ENCODE measurements around the gene SLC16A7.

Gene SLC16A7

GRCh38 chr12:59595883-59596540, at the start of gene SLC16A7:
Gene SLC16A7 (plus strand): TSS chr12:59596029. CDS start chr12:59704802, 108,773 bp downstream.
- TF ChIP-seq CTCF (IDR thresholded peaks at IDR 0.05) = no peak

- no peak for TF ChIP-seq CTCF (IDR thresholded peaks at IDR 0.05)
These were observed 46.9 kb upstream of the SLC16A7 start for GRCh38 chr12:59548930-59549329.

- no peak for TF ChIP-seq CTCF (IDR thresholded peaks at IDR 0.05)
These were observed 36.1 kb upstream of the SLC16A7 start for GRCh38 chr12:59559696-59560095.

- no peak for TF ChIP-seq CTCF (IDR thresholded peaks at IDR 0.05)
These were observed 25.7 kb upstream of the SLC16A7 start for GRCh38 chr12:59570145-59570544.

- no peak for TF ChIP-seq CTCF (IDR thresholded peaks at IDR 0.05)
These were observed 21.4 kb upstream of the SLC16A7 start for GRCh38 chr12:59574406-59574805.

- TF ChIP-seq CTCF (IDR thresholded peaks at IDR 0.05) = no peak
These were observed 20.0 kb upstream of the SLC16A7 start for GRCh38 chr12:59575826-59576225.

GRCh38 chr12:59578254-59578653, 17.6 kb upstream of the SLC16A7 start:
- no peak for TF ChIP-seq CTCF (IDR thresholded peaks at IDR 0.05)

GRCh38 chr12:59579631-59580030, 16.2 kb upstream of the SLC16A7 start:
- TF ChIP-seq CTCF (IDR thresholded peaks at IDR 0.05) = no peak
